GM12891 (cell line): ENCODE measurements around the gene KIF26A.

ENCODE experiments used
- POLR2A ChIP-seq: IDR thresholded peaks from 2 replicates; pipeline ENCODE4 v1.6.1; 2011; ENCODE audit warnings: low read depth, low read length, control low read depth
- POLR2AphosphoS5 ChIP-seq: IDR thresholded peaks from 2 replicates; pipeline ENCODE4 v1.6.1; 2011; ENCODE audit warnings: low read depth, low read length, control low read depth
- SPI1 ChIP-seq: IDR thresholded peaks from 2 replicates; pipeline ENCODE4 v1.6.1; 2011; ENCODE audit warnings: low read depth, low read length, control low read depth
- TAF1 ChIP-seq: IDR thresholded peaks from 2 replicates; pipeline ENCODE4 v1.6.1; 2011; ENCODE audit warnings: low read depth, low read length, control low read depth

DNA sequence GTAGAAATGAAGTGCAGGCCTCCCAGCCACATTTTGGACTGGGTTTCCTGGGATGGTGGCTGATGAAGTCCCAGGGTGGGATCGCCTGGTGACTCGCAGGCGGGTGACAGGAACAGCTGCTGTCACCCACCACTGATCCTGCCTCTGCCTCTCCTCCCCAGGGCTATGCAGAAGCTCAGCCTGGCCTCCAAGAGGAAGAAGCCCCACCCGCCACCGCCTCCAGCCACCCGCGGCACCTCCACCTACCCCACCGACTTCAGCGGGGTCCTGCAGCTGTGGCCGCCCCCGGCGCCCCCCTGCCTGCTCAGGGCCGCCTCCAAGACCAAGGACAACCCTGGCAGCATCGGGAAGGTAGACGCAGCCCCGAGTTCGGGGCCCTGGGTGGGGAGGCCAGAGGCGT is 28.3 kb downstream of the KIF26A start:
- TF ChIP-seq TAF1 (no peak), POLR2AphosphoS5 (no peak), POLR2A (no peak), SPI1 (no peak)
